Breast epithelium (tissue), 3 donors: Measurements from ENCODE around the gene PHLDA3.

Experiments used
- POLR2A ChIP-seq: fragments of 450-650 bp; IDR thresholded peaks from one replicate; pipeline ENCODE4 v1.6.1; 2016; ENCODE audit warnings: antibody characterized with exemption, mild to moderate bottlenecking, moderate library complexity
- TF ChIP-seq, protein P1 (sequence below), 3 donors: fragments of 450-650 bp; IDR thresholded peaks; one replicate each; pipeline ENCODE4 v1.5.1; 2016 to 2017; ENCODE audit warnings: antibody characterized with exemption in 3 of 3, mild to moderate bottlenecking in 3 of 3, moderate library complexity in 3 of 3

DNA sequence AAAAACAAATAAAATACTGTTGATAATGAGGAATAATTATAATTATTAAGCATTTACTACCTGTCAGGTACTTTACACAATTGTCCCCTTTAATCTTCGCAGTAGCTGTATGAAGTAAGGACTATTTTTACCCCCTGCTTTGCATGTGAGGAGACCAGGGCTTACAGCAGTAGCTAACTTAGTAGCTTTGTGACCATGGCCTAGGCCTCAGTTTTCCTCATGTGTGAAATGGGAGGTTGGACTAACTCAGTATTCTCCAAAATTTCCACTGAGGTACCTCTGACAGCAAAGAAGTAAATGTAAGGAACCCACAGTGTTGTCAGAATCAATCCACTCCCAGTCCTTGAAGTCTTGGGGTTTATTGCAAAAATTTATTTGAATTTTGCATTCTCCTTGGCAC lies 41.7 kb upstream of the PHLDA3 start:
- no peak for TF ChIP-seq POLR2A
- TF ChIP-seq, protein P1, sequence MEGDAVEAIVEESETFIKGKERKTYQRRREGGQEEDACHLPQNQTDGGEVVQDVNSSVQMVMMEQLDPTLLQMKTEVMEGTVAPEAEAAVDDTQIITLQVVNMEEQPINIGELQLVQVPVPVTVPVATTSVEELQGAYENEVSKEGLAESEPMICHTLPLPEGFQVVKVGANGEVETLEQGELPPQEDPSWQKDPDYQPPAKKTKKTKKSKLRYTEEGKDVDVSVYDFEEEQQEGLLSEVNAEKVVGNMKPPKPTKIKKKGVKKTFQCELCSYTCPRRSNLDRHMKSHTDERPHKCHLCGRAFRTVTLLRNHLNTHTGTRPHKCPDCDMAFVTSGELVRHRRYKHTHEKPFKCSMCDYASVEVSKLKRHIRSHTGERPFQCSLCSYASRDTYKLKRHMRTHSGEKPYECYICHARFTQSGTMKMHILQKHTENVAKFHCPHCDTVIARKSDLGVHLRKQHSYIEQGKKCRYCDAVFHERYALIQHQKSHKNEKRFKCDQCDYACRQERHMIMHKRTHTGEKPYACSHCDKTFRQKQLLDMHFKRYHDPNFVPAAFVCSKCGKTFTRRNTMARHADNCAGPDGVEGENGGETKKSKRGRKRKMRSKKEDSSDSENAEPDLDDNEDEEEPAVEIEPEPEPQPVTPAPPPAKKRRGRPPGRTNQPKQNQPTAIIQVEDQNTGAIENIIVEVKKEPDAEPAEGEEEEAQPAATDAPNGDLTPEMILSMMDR (IDR thresholded peaks at IDR 0.05) = no peak
